Sciatic nerve (tissue), 2 donors: Measurements from ENCODE around the gene MLC1. TPM values are rescaled to one million over a fixed set of nuclear protein-coding genes. Genes with fewer than 3 reads are reported as not detected.
"Not testable (repeated sequence)": the region's sequence is repeated elsewhere in the genome, so short reads cannot be mapped to it uniquely, and the experiment has no call there.

Source experiments
- ATAC-seq: fragments of 200-7000 bp; cut with Tn5 transposase; one replicate; pipeline ENCODE4 v1.9.1; 2020; ENCODE audit warnings: mild to moderate bottlenecking, moderate library complexity
- DNase-seq: peaks from one replicate; pipeline ENCODE4 v3.0.0-alpha.2; 2020; ENCODE audit warnings: low spot score
- intact Hi-C: fragments of 100-400 bp; cut with DNase I; formaldehyde crosslinking; loops from one replicate; pipeline ENCODE4 v1.14.2; 2022
- total RNA-seq: library from RNA; stranded (reverse); fragmentation: NEBNext Ultra II Directional; extraction: Animal tissue kit (Norgen Biotek cat#: 25700); gene quantifications from one replicate; pipeline ENCODE4 v1.2.1, GENCODE V29; 2021
- donor health status: DM: no; HTN: no; CAD: no.
- donor health status: DM: no; HTN: no; CAD: no.

Gene MLC1
- total RNA-seq, 1 donor from 2014 or later, result 0.45 TPM

DNA sequence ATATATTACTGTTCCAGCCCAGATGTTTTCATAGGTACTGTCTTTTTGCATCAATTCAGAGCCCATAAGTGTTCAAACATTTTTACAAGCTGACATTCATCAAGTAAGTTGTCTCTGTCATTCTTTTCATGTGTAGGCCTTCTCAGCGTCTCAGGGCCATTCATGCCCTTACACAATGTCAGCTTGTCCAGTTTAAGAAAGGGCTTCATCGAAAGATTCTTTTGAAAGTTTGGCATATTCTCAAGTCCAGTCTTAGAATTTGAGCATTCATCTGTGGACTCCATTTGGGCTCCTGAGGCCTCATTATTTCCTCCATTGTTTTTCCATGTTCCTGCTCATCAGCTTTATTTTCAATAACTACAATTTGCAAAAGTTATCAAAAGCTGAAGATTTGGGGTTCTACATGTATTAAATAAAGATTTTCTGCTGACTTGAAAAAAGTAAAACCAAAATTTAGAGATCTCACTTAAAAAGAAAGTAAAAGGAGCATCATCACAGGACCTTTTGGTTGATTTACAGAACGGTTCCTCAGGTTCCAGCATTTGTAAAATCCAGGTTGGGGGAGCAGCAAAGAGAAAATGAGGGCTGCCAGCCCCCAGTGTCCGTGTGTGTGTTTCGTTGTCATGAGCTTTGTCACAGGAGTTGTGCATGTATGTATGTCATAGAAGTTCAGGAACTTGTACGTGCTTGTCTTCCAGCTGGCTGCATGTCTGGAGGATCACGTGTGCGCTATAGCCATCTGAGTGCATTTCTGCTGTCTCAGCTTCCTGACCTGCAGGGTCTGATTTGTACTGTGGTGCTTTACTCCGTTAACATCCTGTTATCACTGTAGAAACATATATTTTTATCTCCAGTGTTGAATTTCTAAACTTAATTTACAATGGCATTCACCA is 20.2 kb upstream of the MLC1 start:
- DNase-seq (no peak), ATAC-seq (peak; percentile 58)
- intact Hi-C loops, result no loop called here

DNA sequence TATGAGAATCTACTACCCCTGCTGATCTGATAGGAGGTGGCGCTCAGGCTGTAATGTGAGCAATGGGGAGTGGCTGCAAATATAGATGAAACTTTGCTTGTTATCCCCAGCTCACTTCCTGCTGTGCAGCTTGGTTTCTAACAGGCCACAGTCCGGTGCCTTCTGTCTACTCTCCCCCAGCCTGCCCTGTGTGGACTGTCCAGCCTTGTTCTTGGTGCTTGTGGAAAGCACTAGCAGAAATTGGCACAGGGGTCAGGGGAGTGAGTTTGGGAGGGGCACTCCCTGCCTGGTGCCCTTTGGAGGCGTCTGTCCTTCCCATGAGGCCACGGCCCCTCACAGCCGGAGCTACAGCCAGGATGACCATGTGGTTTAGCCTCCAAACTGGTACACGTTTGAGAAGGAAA is 18.9 kb upstream of the MLC1 start:
- intact Hi-C loops, result no loop called here
- no peak for DNase-seq
- ATAC-seq, result no peak

DNA sequence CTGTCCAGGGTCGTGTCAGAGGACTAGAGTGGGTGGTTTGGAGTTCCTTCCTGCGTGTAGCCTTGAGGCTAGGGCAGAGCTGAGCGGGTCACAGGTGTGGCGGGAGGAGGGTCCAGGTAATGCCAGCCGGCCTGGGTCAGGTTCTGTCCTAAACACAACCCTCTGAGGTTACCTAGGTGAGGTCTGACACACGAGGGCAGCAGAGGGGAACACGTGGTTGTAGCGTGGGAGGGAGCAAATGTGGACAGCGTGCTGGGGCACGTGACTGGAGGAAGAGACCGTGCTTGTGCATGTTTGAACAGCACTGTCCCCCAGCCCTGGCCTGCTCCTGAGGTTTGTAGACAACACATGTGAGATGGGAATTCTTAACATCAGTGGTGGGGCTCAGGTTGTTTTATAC is 17.7 kb upstream of the MLC1 start:
- DNase-seq, result no peak
- intact Hi-C loops, result no loop called here
- ATAC-seq, result no peak

DNA sequence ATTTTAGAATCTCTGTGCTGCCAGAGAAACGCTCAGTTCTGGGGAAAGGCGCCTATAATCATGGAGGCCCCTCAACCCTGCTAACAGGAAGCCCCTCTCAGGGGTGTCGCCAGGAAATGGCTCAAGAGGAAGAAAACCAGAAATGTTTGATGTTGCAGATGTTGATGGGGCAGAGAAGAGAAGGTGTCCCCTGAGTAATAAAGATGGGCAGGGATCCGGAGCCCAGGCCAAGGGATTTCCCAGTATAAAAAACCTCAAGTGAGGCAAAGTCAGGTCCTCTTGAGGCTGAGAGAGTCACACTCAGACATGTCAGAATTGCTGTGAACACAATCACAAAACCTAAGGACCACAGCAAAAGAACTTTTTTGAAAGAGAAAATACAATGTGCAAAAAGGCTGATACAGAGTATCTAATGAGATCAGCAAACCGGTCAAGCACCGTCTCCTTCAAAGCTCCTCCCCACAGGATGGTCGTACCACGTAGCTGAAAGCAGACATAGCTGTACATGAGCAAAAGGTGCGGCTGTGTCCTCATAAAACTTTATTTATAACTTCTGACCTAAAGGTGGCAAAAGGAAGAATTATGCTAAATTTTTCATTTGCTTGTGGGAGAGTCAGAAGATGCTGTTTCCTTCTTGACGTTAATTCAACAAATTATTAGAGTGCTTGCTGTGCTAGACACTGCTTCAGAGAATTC is 16.8 kb upstream of the MLC1 start:
- ATAC-seq (no peak), DNase-seq (no peak)
- intact Hi-C loops, result no loop called here

DNA sequence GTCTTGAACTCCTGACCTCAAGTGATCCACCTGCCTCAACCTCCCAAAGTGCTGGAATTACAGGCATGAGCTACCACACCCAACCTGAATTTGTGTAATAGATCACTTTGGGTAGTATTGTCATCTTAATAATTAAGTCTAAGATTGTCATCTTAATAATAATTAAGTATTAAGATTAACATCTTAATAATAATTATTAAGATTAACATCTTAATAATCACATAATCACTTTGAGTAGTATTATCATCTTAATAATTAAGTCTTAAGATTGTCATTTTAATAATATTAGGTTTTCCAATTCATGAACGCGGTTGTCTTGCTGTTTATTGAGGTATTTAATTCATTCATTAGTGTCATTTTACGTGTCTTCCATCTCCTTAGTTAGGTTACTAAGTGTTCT is 12.8 kb upstream of the MLC1 start:
- DNase-seq (no peak), ATAC-seq (no peak)
- intact Hi-C loops, result no loop called here

DNA sequence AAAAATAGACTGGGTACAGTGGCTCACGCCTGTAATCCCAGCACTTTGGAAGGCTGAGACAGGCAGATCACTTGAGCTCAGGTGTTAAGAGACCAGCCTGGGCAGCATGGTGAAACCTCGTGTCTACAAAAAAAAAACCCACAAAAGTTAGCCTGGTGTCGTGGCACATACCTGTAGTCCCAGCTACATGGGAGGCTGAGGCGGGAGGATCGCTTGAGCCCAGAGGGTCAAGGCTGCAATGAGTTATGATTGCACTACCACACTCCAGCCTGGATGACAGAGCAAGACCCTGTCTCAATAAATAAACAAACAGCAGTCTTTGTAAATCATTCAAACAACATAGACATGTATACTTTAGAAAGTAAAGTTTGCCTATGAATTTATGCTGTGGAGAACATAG is 7.1 kb upstream of the MLC1 start:
- ATAC-seq (no peak), DNase-seq (no peak)
- intact Hi-C loops, result no loop called here

DNA sequence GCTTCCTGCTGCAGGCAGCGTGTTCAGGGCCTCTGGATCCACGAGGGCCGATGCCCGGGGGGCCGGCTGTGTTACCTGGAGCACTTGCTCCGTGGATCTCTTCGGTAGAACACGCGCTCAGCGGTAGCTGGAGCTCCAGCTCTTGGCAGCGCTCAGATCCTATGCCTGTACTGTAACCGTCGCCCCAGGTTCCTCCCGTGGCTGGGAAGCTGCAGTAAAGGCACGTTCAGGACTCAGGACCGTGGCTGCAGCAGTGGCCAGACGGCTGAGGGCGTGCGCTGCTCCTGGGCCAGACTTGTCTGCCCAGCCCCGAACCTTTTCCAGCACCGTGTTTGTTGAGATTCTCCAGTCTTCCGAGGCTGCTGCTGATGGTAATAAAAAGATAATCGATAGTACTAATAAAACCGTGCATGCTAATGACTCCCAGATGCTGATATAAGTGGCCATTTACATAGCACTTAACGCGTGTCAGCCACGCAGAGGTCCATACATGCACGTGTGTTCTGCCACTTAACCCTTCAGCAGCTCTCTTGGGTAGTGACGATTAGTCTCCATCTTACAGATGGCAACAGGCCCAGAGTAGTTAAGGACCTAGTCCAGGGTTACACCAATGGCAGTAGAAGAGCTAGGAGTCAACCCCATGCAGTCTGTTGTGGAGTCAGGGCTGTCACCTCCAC is 6.0 kb upstream of the MLC1 start:
- intact Hi-C loops, result no loop called here
- DNase-seq (no peak), ATAC-seq (peak; percentile 16)

DNA sequence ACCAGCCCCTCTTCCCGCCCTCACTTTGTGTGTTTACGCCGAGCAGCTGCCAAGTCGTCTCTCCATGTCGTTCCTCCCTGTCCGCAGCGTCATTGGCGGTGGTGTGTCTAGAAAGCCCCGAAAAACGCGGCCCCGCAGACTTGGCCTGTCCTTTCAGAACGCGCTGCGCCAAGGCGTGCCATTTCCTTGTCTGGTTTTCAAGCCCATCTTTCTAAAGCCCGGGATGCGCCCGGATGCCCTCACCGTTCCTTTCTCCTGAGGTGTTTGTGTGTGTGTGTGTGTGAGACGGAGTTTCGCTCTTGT is 5.1 kb upstream of the MLC1 start:
- ATAC-seq (no peak), DNase-seq (no peak)
- intact Hi-C loops, result no loop called here

DNA sequence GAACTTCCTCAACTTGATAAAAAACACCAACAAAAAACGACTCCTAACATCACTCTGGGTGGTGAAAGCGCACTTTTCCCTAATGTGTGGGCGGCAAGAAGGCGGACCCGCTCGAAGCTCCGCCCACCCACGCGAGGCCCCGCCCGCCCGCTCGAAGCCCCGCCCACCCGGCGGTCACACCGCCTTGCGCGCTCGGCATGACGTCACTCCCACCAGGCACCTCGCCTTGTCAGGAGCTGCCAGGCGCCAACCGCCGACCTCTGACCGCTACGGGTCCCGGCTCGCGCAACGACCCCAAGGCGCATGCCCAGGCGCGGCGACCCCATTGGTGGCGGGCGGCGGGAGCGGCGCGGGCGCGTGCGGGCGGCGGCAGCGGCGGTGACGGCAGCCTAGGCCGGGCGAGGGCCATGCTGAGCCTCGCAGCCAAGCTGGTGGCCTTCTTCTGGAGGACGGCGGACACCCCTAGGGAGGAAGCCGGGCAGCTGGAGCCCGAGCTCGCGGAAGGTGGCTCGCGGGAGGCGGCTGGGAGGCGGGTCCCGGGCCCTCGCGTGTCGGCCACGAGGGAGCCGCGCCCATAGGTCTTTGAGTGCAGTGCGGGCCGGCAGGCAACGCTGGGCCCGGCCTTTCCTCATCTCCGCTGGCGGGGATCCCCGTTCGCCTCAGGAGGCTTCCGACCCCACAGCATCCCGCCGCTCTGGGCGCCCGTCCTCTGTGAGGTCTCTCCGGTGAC is 4.6 kb upstream of the MLC1 start, which contains the start of gene MOV10L1:
TSS of gene MOV10L1 (plus strand) at position 325 of the 730 bp plus-strand sequence. CDS start at position 408, 83 bp downstream.
- ATAC-seq, result peak; percentile 76
- intact Hi-C loops, result no loop called here
- peak; percentile 70 for DNase-seq

DNA sequence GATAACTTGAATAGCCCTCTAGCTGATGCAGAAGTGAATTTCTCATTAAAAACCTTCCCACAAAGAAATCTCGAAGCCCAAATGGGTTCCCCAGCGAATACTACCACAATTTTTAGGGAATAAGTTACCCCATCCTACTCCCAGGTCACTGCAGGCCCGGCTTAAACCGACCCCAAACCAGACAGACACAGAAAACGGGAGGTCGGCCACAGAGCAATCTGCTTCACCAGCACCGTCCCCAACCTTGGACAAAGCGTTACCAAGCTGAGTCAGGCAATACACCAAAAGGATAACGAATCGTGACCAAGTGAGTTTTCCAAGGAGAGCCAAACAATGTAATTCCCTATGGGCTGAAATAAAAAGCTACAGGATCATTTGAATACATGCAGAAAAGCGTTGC is 4.0 kb upstream of the MLC1 start:
- ATAC-seq, result no peak
- DNase-seq, result no peak
- intact Hi-C loops, result no loop called here

DNA sequence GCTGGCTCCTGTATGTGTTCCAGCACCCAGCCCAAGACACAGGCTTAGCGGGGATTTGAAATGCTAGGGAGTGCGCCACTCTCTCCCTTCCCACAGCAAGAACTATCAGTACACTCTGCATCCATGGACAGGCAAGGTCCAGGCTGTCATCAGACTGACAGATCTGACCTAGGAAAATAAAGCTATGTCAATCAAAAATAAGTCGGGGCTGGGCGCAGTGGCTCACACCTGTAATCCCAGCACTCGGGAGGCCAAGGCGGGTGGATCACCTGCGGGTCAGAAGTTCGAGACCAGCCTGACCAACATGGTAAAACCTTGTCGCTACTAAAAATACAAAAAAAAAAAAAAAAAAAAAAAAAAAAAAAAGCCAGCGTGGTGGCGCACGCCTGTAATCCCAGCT is 2.9 kb upstream of the MLC1 start:
- ATAC-seq, result no peak
- intact Hi-C loops, result no loop called here
- DNase-seq, result no peak

DNA sequence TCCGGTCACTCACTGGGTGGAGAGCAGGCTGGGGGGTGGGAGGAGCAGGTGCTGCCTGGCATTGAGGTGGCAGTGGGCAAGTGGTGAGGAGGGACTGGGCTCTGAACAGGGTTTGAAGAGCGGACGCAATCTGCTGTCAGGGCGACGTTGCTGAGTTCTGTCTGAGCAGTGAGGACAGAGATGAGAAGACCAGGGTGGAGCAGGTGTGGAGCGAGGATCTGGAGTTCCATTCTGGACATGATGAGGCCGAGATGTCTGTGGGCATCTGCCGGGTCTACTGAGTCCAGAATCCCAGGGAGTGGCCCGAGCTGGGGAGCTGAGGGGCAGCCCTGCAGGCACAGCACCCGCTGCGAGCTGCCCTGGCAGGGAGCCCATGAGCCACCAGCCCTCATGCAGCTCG is 2.4 kb upstream of the MLC1 start:
- intact Hi-C loops, result no loop called here
- DNase-seq (no peak), ATAC-seq (no peak)

DNA sequence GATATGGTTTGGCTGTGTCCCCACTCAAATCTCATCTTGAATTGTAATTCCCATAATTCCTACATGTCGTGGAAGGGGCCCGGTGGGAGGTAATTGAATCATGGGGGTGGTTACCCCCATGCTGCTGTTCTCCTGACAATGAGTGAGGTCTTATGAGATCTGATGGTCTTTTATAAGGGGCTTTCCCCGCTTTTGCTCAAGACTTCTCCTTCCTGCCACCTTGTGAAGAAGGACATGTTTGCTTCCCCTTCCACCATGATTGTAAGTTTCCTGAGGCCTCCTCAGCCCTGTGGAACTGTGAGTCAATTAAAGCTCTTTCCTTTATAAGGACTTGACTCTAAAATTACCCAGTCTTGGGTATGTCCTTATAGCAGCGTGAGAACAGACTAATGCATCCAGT is 1.7 kb upstream of the MLC1 start:
- intact Hi-C loops, ATAC-seq, DNase-seq: not testable (repeated sequence)

DNA sequence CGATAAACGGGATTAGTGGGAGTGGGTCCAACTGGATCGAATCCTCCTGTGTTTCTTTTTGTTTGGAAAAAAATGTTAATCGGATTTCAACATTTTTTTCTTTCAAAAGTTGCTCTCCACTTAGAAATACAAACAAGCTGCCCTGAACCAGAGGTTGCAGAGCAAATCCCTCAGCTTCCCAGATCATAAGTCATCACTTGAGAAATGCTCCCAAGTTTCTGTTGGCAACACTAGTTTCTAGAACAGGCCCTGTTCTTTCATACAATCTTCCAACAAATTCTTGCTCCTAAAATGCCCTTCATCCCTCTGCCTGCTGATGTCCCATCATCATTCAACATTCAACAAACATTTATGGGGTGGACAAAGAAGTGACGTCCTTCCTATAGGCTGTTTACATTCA is 1.3 kb upstream of the MLC1 start:
- DNase-seq, result no peak

DNA sequence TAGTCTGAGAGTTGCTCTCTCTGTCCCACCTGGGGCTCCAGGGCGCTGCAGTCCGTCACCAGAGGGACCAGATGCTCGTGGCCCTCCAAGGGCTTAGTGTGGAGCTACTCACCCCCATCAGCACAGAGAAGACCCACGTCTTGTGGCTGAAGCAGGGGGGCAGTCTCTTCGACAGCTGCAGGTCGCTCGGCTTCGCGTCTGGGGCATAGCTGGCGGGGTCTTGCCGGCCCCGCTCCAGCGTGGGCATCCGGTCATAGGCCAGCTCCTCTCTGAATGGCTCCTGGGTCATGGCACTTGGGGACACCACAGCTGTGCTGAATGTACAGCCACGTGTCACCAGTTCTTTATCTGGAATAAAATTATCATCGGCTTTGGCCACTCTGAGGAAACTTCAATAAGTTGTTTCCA is 608 bp downstream of the MLC1 start:
- ATAC-seq, result no peak
- intact Hi-C loops, result no loop called here
- no peak for DNase-seq

More for the DNA sequence above, 1.3 kb upstream of the MLC1 start:
- intact Hi-C loops, result no loop called here
- ATAC-seq, result no peak

DNA sequence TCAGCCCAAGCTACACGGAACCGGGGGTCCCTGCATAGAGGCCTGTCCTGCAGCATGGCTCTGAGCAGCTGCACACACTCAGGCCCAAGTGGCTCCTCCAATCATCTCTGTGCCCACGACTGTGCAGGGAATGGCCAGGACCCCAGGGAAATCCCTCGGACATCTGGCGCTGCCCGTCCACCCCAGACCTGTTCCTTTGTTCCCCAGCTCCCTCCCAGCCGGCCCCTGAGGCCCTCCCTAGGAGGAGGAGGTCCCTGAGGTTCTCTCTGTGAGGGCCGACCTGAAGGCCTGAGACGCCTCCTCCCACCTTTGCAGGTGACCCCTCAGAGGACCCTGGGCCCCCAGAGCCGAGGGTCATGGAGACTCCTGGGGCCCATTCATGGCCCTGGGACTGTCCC is 1.1 kb downstream of the MLC1 start:
- intact Hi-C loops, result no loop called here
- DNase-seq (no peak), ATAC-seq (no peak)

DNA sequence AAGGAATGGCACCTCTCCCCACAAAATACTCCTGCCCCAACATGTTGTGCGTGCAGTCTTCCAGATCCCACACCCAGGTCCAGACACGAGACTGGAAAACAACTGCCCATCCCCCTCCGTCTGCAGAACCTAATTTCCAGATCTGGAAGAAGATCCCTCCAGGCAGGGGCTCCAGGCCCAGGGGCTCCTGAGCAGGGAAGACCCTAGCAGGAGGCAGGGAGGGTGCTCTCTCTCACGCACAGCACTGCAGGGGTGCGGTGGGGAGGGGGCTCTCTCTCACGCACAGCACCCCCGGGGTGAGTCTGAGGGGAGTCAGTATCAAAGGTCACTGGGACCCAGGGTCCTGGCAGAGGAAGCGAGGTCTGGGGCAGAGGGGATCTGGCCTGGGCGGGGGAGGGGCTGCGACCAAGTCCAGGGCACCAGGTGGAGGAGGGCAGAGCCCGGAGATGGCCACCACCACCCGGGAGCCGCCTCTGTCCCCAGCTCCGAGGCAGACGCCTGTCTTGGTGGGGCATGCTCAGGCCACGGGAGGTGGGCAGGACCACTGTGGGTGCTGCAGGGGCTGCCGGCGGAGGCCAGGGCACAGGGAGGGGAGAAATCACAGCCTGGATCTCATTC is 1.7 kb downstream of the MLC1 start:
- intact Hi-C loops, result no loop called here
- no peak for DNase-seq
- no peak for ATAC-seq

DNA sequence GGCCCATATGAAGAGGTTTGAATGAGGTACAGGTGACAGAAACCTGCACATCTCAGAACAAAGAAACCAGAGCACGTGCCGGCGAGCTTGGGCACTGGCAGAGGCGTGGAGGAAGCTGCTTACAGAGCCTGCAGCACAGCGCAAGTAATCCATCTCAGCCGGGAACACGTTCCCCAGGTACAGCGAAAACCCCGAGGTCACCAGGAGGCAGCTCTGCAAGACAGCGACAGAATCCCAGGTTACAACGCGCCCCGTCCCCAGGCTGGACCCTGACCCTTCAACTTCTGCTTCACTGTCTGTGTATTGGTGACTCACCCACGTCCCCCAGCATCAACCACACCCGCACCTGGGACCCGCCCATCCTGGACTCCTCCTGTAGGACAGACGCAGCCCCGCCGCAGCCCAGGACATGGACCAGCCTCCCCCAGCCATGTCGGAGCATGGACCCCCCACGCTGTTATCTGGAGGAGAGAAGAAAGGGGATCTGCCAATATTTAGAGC is 2.2 kb downstream of the MLC1 start:
- intact Hi-C loops, result no loop called here
- ATAC-seq (no peak), DNase-seq (no peak)

DNA sequence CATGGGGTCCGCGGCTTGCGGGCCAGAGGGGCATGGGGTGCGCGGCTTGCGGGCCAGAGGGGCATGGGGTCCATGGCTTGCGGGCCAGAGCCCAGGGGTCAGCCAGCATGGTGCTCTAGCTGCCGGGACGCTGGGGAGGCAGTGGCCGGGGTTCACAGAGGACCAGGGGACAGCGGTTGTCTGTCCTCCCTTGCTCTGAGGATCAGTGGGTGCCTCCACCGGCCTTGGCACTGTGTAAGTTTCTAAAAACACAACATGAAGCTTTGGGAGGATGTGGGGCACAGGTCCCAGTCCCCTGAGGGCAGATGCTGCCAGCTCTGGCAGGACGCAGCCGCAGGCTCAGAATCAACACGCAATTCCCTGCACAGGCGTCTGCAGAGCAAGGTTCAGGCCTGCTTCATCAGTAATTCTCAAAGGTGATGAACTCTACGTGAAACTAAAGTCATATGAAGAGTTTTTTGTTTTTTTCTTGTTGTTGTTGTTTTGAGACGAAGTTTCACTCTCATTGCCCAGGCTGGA is 3.0 kb downstream of the MLC1 start:
- intact Hi-C loops, result no loop called here
- ATAC-seq (no peak), DNase-seq (no peak)
